NCI-H2107 treated with DMSO at 0.1 percent for 48 hours (cell line): ENCODE data around the gene OSBPL10.
"Not testable (repeated sequence)": the region's sequence is repeated elsewhere in the genome, so short reads cannot be mapped to it uniquely, and the experiment has no call there.

Experiments used
- DNase-seq: peaks from one replicate; lab custom pipeline; 2025; ENCODE audit not compliant: unreplicated experiment; lab: John Stamatoyannopoulos, UW

The OSBPL10 gene

GRCh38 chr3:31993843-31994242, 12.8 kb upstream of the OSBPL10 start:
- DNase-seq: no peak

DNA sequence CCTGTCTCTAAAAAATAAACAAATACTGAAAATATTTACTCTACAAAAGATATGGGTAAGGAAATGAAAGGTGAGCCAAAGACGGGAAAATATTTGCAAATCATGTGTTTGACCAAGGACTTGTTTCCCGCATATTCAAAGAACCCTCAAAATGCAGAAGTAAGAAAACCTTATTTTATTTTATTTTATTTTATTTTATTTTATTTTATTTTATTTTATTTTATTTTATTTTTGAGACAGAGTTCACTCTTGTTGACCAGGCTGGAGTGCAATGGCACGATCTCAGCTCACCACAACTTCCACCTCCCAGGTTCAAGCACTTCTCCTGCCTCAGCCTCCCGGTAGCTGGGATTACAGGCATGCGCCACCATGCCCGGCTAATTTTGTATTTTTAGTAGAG, 11.9 kb upstream of the OSBPL10 start:
- not testable (repeated sequence) for DNase-seq

DNA sequence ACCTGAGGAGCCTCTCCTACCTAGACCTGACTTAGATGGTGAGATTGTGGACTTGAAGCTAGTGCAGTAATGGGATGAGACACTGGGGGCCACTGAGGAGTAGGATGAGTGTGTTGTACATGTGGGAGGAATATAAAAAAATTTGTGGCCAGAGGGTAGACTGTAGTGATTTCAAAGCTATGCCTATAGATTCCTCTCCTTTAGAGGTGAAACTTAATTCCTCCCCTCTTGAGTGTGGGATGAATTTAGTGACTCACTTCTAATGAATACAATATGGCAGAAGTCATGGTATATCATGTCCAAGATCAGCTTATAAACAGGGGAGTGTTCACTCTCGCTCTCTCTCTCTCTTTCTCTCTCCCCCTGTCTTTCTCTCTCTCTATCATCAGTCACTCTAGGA, 7.2 kb upstream of the OSBPL10 start:
- no peak for DNase-seq

DNA sequence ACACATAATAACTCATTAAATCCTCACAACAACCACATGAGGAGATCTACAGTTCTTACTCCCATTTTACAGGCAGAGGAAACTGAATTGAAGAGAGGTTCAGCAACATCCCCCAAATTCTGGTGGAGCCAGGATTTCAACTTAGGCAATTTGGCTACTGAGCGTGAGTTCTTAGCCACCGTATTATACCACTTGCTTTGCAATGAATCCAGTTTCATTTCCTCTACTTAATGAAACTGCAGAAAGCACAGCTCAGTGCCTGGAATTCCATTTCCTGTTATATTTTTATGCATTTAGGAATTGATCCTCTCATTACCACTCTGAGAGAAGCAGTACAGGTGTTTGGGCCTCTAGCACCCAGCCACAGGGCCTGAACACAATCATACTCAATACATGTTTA, 4.8 kb upstream of the OSBPL10 start:
- DNase-seq: no peak

DNA sequence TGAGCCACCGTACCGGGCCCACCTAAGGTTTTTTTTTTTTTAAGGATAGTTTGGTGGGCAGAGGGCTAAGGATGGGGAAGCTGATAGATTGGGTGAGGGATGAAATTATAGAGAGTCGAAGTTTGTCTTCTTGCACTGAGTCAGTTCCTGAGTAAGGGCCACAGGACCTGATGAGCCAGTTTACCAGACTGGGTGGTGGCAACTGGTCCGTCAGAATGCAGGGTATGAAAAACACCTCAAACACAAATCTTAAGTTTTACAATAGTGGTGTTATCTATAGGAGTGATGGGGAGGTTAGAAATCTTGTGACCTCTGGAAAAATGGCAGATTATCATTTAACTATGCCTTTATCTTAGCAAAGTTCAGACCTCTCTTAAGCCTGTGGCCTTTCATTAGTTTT, 3.3 kb upstream of the OSBPL10 start:
- DNase-seq: no peak

DNA sequence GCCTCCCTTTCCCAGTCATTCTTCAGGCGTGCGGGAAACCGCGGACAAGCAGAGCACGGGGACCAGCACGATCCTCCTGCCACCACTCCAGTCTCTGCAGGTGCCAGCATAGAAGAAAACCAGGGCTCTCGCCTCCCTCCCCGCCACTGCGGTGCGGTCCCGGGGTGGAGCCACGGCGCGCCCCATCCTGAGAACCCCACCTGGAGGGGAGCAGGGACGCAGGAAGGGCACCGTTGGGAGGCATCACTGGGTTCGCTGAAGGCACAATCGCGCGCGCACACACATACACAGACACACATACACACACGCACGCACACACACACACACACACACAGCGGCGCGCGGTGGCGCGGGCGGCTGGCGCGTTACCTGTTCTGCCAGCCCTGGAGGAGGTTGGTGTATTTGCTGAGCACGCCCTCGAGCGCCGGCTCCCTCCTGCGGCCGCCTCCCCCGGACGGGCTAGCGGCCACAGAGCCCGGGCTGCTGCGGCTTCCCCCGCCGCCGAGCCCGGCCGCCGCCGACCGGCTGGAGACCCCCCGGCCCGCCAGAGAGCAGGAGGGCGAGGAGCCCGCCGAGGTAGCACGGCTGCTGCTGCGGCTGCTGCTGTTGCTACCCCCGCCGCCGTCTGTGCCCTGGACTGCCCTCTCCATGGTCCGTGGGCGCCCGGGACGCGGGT, 394 bp downstream of the OSBPL10 start:
- peak; percentile 25 for DNase-seq

GRCh38 chr3:31979001-31979697, 1.9 kb downstream of the OSBPL10 start:
- DNase-seq: no peak

DNA sequence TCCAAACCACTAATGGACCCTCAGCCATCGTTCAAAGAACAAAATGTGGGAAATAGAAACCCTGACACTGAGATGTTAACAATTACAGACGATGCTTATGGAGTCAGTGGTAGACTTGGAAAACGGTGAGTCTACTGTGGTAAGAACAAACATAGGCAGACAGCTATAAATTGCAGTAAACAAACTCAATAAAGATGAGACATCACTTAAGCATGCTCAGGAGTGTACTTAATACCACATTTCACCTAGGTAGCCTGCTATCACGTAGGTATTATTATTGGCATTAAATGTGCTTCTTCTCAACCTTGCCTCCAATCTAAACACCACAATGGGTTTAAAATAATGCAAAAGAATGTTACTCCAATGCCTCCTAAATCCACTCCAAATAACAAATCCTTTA, 2.5 kb downstream of the OSBPL10 start:
- no peak for DNase-seq

GRCh38 chr3:31977736-31978135, 3.3 kb downstream of the OSBPL10 start:
- no peak for DNase-seq

DNA sequence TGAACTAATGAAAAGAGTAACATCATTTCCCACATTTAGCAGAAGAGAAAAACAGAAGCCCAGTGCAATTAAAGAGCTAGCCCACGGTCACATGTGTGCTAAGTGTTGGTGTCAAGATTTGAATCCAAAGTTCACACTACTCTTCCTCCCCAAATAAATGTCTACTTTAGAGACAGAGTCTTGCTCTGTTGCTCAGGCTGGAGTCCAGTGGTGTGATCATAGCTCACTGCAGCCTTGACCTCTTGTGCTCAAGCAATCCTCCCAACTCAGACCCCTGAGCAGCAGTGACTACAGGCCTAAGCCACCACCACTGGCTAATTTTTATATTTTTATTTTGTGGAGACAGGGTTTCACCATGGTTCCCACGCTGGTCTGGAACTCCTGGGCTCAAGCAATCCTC, 4.8 kb downstream of the OSBPL10 start:
- no peak for DNase-seq

DNA sequence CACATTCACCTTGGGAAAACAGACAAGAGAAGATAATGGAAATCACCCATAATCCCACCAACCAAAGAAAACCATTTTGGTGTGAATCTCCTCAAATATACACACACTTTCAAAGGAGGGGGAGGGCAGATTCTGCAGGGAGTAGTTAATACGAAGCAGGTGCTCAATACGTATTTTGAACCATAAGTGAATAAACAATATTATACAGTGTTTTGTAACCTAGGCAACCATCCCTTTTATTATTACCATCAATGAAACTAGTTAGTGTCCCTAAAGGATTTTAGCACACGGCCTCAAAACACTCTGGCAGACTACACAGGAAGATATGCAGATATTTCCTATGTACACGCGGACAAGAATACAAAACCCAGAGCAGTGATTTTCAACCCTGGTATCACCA, 6.1 kb downstream of the OSBPL10 start:
- no peak for DNase-seq

DNA sequence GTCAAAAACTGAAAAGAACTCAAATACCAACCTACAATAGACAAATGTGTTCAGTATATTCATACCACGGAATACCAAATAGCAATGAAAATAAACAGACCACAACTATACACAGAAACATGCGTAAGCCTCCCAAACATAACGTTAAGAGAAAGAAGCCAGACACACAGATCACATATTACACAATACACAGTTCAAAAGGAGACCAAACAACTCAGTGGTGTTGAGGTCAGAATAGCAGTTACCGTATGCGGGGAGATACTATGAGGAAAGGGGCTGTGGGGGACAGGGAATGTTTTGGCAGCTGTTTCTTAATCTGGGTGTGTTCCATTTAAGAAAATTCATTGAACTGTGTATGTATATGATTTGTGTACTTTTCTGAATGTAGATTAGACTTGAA, 6.6 kb downstream of the OSBPL10 start:
- DNase-seq: no peak

DNA sequence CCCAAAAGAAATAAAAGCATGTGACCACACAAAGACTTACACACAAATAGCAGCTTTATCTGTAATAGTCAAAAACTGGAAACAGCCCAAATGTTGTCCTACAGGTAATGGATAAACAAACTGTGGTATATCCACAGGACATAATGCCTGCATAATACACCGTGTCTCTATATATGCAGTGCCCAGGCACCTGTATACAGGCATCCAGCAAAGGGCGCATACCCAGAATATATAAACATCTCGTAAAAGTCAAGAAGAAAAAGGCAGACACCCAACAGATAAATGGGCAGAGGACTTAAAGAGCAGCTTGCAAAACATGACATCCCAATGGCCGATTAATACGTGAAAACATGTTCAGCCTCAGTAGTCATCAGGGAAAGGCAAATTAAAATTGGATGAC, 7.2 kb downstream of the OSBPL10 start:
- DNase-seq: no peak

DNA sequence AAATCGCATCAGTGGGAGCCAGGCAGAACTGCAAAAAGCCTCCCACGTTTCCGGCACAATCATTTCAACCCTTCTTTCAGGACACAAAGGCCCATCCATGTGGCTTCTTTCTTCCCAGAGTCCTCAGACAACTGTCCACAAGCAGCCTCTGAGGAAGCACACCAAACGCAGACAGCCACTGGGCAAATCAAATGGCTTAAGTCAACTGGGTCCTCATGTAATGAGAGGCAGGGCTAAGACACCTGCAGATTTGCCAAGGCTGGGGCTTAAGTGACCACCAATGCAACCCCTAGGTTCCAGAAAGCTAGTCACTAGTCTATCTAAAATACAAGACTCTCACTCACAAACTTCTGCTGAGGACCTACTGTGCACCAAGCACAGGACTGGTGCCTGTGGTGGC, 8.0 kb downstream of the OSBPL10 start:
- DNase-seq: no peak

- DNase-seq: no peak
Observed at GRCh38 chr3:31971607-31972006, 9.5 kb downstream of the OSBPL10 start.

GRCh38 chr3:31968927-31969418, 12.1 kb downstream of the OSBPL10 start:
- no peak for DNase-seq

GRCh38 chr3:31968369-31968926, 12.6 kb downstream of the OSBPL10 start:
- no peak for DNase-seq

GRCh38 chr3:31967592-31967991, 13.5 kb downstream of the OSBPL10 start:
- no peak for DNase-seq

DNA sequence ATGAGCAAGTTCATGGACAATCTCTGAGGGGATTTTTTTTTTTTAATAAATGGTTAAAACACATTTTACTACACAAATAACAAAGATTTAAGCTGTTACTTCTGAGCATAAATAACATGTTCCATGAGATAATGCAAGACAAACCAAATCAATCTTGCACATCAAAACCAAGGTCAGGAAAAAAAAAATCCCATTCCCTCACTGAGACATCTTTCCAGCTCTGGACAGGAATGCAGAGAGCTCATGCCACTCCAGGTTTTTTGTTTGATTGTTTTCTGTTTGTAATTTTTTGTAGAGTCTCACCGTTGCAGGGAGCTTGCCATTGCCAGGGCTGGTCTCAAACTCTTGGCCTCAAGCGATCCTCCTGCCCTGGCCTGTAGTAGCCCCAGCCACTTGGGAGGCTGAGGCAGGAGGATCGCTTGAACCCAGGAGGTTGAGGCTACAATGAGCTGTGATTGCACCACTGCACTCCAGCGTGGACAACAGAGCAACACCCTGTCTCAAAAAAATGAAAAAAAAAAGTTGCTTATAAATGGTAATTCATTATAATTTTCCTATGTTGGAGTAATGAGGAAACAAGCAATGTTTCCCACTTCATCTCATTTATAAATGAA, 14.0 kb downstream of the OSBPL10 start:
- no peak for DNase-seq

DNA sequence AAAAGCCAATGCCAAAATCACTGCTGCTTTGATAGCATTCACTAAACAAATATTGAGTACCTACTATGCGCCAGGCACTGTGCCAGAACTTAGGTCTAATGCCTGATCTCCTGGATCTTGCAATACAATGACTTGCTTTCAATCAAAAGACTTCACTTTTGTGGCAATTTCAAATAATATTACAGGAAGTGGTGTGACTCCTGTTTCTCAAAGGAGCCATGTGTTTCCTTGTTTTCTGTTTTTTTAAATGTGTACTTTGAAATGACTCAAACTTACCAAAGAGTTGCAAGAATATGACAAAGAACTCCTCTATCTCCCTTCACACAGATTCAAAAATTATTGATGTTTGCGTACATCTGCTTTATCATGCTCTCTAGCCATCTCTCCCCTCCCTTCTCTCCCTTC, 18.3 kb downstream of the OSBPL10 start:
- no peak for DNase-seq

DNA sequence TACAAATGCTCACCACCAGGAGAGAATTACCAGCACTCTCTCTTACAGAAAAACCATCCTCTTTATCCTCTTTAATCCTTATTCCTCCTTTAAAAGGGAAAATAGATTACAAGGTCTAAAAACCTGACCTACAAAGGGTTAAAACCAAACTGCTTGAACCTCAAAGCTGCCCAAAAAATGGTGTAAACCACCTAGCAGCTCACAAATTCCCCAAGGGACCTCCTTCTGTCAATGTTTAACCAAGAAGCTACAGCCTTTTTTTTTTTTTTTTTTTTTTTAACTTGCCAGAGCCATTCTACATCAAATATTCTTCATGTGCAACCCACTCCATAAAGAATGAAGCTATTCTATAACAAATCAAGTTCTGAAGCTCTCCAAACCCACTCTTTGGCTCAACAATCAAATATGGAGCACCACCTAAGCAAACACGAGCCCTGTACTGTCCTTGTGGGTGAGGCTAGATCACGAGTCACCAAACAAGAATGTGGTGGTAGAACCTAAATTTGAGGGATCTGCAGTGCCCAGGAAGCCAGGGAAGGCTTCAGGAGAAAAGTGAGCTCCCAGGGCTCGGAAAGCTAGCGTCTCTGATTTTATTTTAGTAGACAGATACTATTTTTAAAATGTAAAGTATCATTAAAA, 20.1 kb downstream of the OSBPL10 start:
- DNase-seq: no peak
